OCI-LY1 (cell line): ENCODE measurements around the gene PPP1R9A.

Source experiments
- H2AFZ ChIP-seq: fragments of 200-600 bp; sonication (generic), shearing (Covaris generic); 2 replicates; pipeline ENCODE4 v1.6.0; 2014; ENCODE audit warnings: antibody characterized with exemption, mild to moderate bottlenecking, low read length
- H3F3A ChIP-seq: fragments of 200-600 bp; sonication (generic), shearing (Covaris generic); 2 replicates; pipeline ENCODE4 v1.6.0; 2014; ENCODE audit warnings: mild to moderate bottlenecking, antibody characterized with exemption, low read length, moderate library complexity; ENCODE audit not compliant: insufficient read depth
- H3K27ac ChIP-seq: fragments of 200-600 bp; sonication (generic); 2 replicates; pipeline ENCODE4 v1.5.1; 2014; ENCODE audit warnings: low read length, mixed run types, mild to moderate bottlenecking, low read depth; ENCODE audit not compliant: poor library complexity, severe bottlenecking
- H3K27me3 ChIP-seq: fragments of 200-600 bp; sonication (generic); 2 replicates; pipeline ENCODE4 v1.6.0; 2014; ENCODE audit warnings: antibody characterized with exemption, mild to moderate bottlenecking, low read length, moderate library complexity; ENCODE audit not compliant: insufficient read depth
- H3K36me3 ChIP-seq: fragments of 200-600 bp; sonication (generic); 2 replicates; pipeline ENCODE4 v1.6.1; 2014; ENCODE audit warnings: mild to moderate bottlenecking, antibody characterized with exemption, low read length, moderate library complexity, mixed read lengths; ENCODE audit not compliant: insufficient read depth
- H3K4me1 ChIP-seq: fragments of 200-600 bp; sonication (generic); 2 replicates; pipeline ENCODE4 v1.5.1; 2014; ENCODE audit warnings: mild to moderate bottlenecking, low read length, moderate library complexity; ENCODE audit not compliant: insufficient read depth, severe bottlenecking
- H3K4me2 ChIP-seq: fragments of 200-600 bp; sonication (generic), shearing (Covaris generic); 2 replicates; pipeline ENCODE4 v1.6.1; 2014; ENCODE audit warnings: low read length
- H3K4me3 ChIP-seq: fragments of 200-600 bp; sonication (generic); 2 replicates; pipeline ENCODE4 v1.5.1; 2014; ENCODE audit warnings: low read length, low read depth, mild to moderate bottlenecking, mixed read lengths; ENCODE audit not compliant: poor library complexity, severe bottlenecking
- H3K79me2 ChIP-seq: fragments of 200-600 bp; shearing (Covaris generic); 2 replicates; pipeline ENCODE4 v1.6.1; 2016; ENCODE audit warnings: mixed run types, low read length, mixed read lengths; ENCODE audit not compliant: insufficient read depth
- H3K9ac ChIP-seq: fragments of 200-600 bp; sonication (generic), shearing (Covaris generic); 2 replicates; pipeline ENCODE4 v1.6.1; 2014; ENCODE audit warnings: mild to moderate bottlenecking, low read length, mixed read lengths
- H3K9me2 ChIP-seq: fragments of 200-600 bp; sonication (generic), shearing (Covaris generic); 2 replicates; pipeline ENCODE4 v1.6.1; 2014; ENCODE audit warnings: low read depth, mild to moderate bottlenecking, low read length, mixed read lengths
- H3K9me3 ChIP-seq: fragments of 200-600 bp; shearing (Covaris generic); 2 replicates; pipeline ENCODE4 v1.6.1; 2014; ENCODE audit warnings: low read length, mixed read lengths
- H4K20me1 ChIP-seq: fragments of 200-600 bp; sonication (generic), shearing (Covaris generic); 2 replicates; pipeline ENCODE4 v1.6.0; 2016; ENCODE audit warnings: mild to moderate bottlenecking, low read length; ENCODE audit not compliant: insufficient read depth
- CTCF ChIP-seq: fragments of 200-600 bp; sonication (generic), shearing (Covaris generic); IDR thresholded peaks from 2 replicates; pipeline ENCODE4 v1.5.1; 2017; ENCODE audit warnings: mild to moderate bottlenecking, antibody characterized with exemption, low read length, moderate library complexity, mixed read lengths
- EZH2 ChIP-seq: fragments of 200-600 bp; sonication (generic), shearing (Covaris generic); IDR thresholded peaks from 2 replicates; pipeline ENCODE4 v1.8.0; 2017; ENCODE audit warnings: borderline replicate concordance, mixed run types, mild to moderate bottlenecking, antibody characterized with exemption, low read length, moderate library complexity, mixed read lengths

PPP1R9A gene

GRCh38 chr7:94882891-94883290, 24.5 kb upstream of the PPP1R9A start:
- no peak overlapping the region for H3K27ac ChIP-seq
- no peaks in the 10 kb centered on the region for H3K4me1 ChIP-seq
- no peaks in the 10 kb centered on the region for H3F3A ChIP-seq
- H3K36me3 ChIP-seq: no peaks in the 10 kb centered on the region
- TF ChIP-seq EZH2 (no peak), CTCF (no peak)
- H4K20me1 ChIP-seq: no peaks in the 10 kb centered on the region
- H3K79me2 ChIP-seq: no peaks in the 10 kb centered on the region
- H3K27me3 ChIP-seq: no peaks in the 10 kb centered on the region; the same call in 1 of the 2 replicates
- H3K4me3 ChIP-seq: no peak overlapping the region
- H2AFZ ChIP-seq: no peak overlapping the region
- no peaks in the 10 kb centered on the region for H3K9me3 ChIP-seq
- H3K4me2 ChIP-seq: no peak overlapping the region
- H3K9me2 ChIP-seq: no peaks in the 10 kb centered on the region
- H3K9ac ChIP-seq: no peak overlapping the region

- no peaks in the 10 kb centered on the region for H3K4me1 ChIP-seq
- no peaks in the 10 kb centered on the region for H4K20me1 ChIP-seq
- H2AFZ ChIP-seq: no peak overlapping the region
- H3K9ac ChIP-seq: no peak overlapping the region
- H3K27me3 ChIP-seq: no peaks in the 10 kb centered on the region
- no peaks in the 10 kb centered on the region for H3K9me3 ChIP-seq
- no peak for TF ChIP-seq CTCF
- no peak for TF ChIP-seq EZH2
- H3F3A ChIP-seq: no peaks in the 10 kb centered on the region
- H3K4me2 ChIP-seq: no peak overlapping the region
- no peaks in the 10 kb centered on the region for H3K79me2 ChIP-seq
- H3K9me2 ChIP-seq: no peaks in the 10 kb centered on the region
- H3K4me3 ChIP-seq: no peak overlapping the region
- no peak overlapping the region for H3K27ac ChIP-seq
- no peaks in the 10 kb centered on the region for H3K36me3 ChIP-seq
Observed at GRCh38 chr7:94883616-94884015, 23.8 kb upstream of the PPP1R9A start.

DNA sequence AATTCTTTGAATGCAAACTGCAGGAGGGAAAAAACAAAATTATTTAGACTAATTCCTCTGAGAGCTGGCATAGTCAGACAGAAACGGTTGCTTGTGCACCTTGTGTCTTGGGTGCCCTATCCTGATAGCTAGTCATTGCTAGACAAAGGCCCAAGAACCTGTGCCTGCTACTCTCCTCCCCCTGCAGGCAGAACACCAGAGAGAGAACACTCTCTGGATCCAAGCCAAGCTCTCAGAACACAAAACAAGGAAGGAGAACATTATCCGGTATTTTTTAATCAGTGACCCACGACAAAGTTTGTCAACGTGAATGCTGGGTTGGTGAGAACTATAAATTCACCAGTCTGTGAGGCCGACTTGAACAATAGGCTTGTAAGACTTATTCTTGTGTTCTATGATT, 18.8 kb upstream of the PPP1R9A start:
- Histone ChIP-seq H3K27me3 (no peaks in the 10 kb centered on the region), H3K36me3 (no peaks in the 10 kb centered on the region), H4K20me1 (no peaks in the 10 kb centered on the region), H3K9me2 (no peaks in the 10 kb centered on the region), H3K9ac (no peak overlapping the region), H3K27ac (no peak overlapping the region), H3K4me3 (no peak overlapping the region), H3F3A (no peaks in the 10 kb centered on the region), H2AFZ (no peak overlapping the region), H3K4me2 (no peak overlapping the region), H3K9me3 (no peaks in the 10 kb centered on the region), H3K79me2 (no peaks in the 10 kb centered on the region), H3K4me1 (no peaks in the 10 kb centered on the region)
- TF ChIP-seq EZH2 (no peak), CTCF (no peak)
